HEK293T (cell line): ENCODE measurements around the gene ZNF263.

ENCODE experiments used
- CTCF ChIA-PET: fragments of 350-600 bp; formaldehyde crosslinking; extraction: SDS; loops from one replicate; lab custom pipeline; 2021; ENCODE audit warnings: antibody characterized with exemption, inconsistent platforms; lab: Yijun Ruan, JAX
- POLR2A ChIA-PET: fragments of 350-600 bp; formaldehyde crosslinking; extraction: SDS; loops from one replicate; lab custom pipeline; 2020; ENCODE audit warnings: antibody characterized with exemption, inconsistent platforms; lab: Yijun Ruan, JAX
- DNase-seq: peaks from one replicate; pipeline ENCODE4 v3.0.0; 2012; ENCODE audit warnings: mixed read lengths; ENCODE audit errors: extremely low spot score
- ARNT ChIP-seq: fragments of 450-650 bp; IDR thresholded peaks from 2 replicates; pipeline ENCODE4 v1.6.1; 2017; ENCODE audit warnings: mild to moderate bottlenecking
- BHLHE40 ChIP-seq: fragments of 450-650 bp; IDR thresholded peaks from 2 replicates; pipeline ENCODE4 v1.6.1; 2016; ENCODE audit warnings: mild to moderate bottlenecking, moderate library complexity, borderline replicate concordance
- CTBP1 ChIP-seq: fragments of 450-650 bp; IDR thresholded peaks from 2 replicates; pipeline ENCODE4 v1.6.1; 2016; ENCODE audit warnings: borderline replicate concordance
- ELF4 ChIP-seq: fragments of 450-650 bp; IDR thresholded peaks from 2 replicates; pipeline ENCODE4 v1.6.1; 2017; ENCODE audit warnings: antibody characterized with exemption
- FOXA1 ChIP-seq: fragments of 450-650 bp; IDR thresholded peaks from 2 replicates; pipeline ENCODE4 v1.6.1; 2016; ENCODE audit warnings: mild to moderate bottlenecking
- FOXK2 ChIP-seq: fragments of 450-650 bp; IDR thresholded peaks from 2 replicates; pipeline ENCODE4 v1.6.1; 2016; ENCODE audit warnings: mild to moderate bottlenecking
- FOXM1 ChIP-seq: fragments of 450-650 bp; IDR thresholded peaks from 2 replicates; pipeline ENCODE4 v1.6.1; 2017; ENCODE audit warnings: mild to moderate bottlenecking, borderline replicate concordance
- HDGF ChIP-seq: fragments of 450-650 bp; IDR thresholded peaks from 2 replicates; pipeline ENCODE4 v1.6.1; 2017; ENCODE audit warnings: antibody characterized with exemption, borderline replicate concordance
- L3MBTL2 ChIP-seq: fragments of 450-650 bp; conservative IDR thresholded peaks from 2 replicates; pipeline ENCODE4 v1.6.1; 2016; ENCODE audit warnings: mild to moderate bottlenecking
- LEF1 ChIP-seq: fragments of 450-650 bp; IDR thresholded peaks from 2 replicates; pipeline ENCODE4 v1.6.1; 2017; ENCODE audit warnings: mild to moderate bottlenecking, borderline replicate concordance
- NFRKB ChIP-seq: fragments of 450-650 bp; IDR thresholded peaks from 2 replicates; pipeline ENCODE4 v1.6.1; 2016; ENCODE audit warnings: mild to moderate bottlenecking, moderate library complexity
- PKNOX1 ChIP-seq: fragments of 450-650 bp; IDR thresholded peaks from 2 replicates; pipeline ENCODE4 v1.6.1; 2016
- SP1 ChIP-seq: fragments of 450-650 bp; IDR thresholded peaks from 2 replicates; pipeline ENCODE4 v1.6.1; 2017
- SUZ12 ChIP-seq: fragments of 450-650 bp; IDR thresholded peaks from 2 replicates; pipeline ENCODE4 v1.6.1; 2016; ENCODE audit warnings: mild to moderate bottlenecking
- TARDBP ChIP-seq: fragments of 450-650 bp; IDR thresholded peaks from 2 replicates; pipeline ENCODE4 v1.6.1; 2016
- ZNF384 ChIP-seq: fragments of 450-650 bp; IDR thresholded peaks from 2 replicates; pipeline ENCODE4 v1.6.1; 2016

ZNF263 gene

GRCh38 chr16:3328104-3328503 is 44.8 kb downstream of the ZNF263 start:
- TF ChIP-seq PKNOX1 (no peak), FOXK2 (no peak), SUZ12 (no peak), TARDBP (no peak), BHLHE40 (no peak), ELF4 (no peak), ARNT (no peak), L3MBTL2 (no peak), ZNF384 (no peak), SP1 (no peak), CTBP1 (no peak)
- CTCF ChIA-PET: interaction anchor here (0.6 kb wide), 1 partner anchor 611 kb away, joined by 3 read pairs; no protein-coding TSS in a partner anchor
- POLR2A ChIA-PET: no interaction called here

GRCh38 chr16:3328643-3329042 is 45.4 kb downstream of the ZNF263 start:
- TF ChIP-seq BHLHE40 (no peak), FOXK2 (no peak), FOXM1 (no peak), ARNT (no peak), NFRKB (no peak), ZNF384 (no peak), TARDBP (no peak), CTBP1 (no peak), ELF4 (no peak), SP1 (no peak), FOXA1 (no peak), HDGF (no peak), LEF1 (no peak), L3MBTL2 (no peak), PKNOX1 (no peak), SUZ12 (no peak)
- ChIA-PET CTCF (interaction anchor here (0.6 kb wide), 1 partner anchor 610 kb away, joined by 3 read pairs; no protein-coding TSS in a partner anchor), POLR2A (no interaction called here)
- DNase-seq: no peak

More at GRCh38 chr16:3328104-3328503, 44.8 kb downstream of the ZNF263 start:
- no peak for DNase-seq
